Nephron progenitor cell (in vitro differentiated cells): ENCODE results near the gene DHRS3.

ENCODE experiments used
- DNase-seq: peaks from one replicate; pipeline ENCODE4 v3.0.0; 2021
- H3K27ac Mint-ChIP-seq: 2 replicates; pipeline ENCODE4 v1.8.0; 2021; ENCODE audit warnings: mild to moderate bottlenecking, moderate library complexity, mixed read lengths
- H3K27me3 Mint-ChIP-seq: 2 replicates; pipeline ENCODE4 v1.8.0; 2021; ENCODE audit warnings: mild to moderate bottlenecking, low read depth, mixed read lengths; ENCODE audit not compliant: poor library complexity
- H3K36me3 Mint-ChIP-seq: 2 replicates; pipeline ENCODE4 v1.8.0; 2021; ENCODE audit warnings: low read depth, mixed read lengths
- H3K4me1 Mint-ChIP-seq: 2 replicates; pipeline ENCODE4 v1.8.0; 2021; ENCODE audit warnings: mixed read lengths
- H3K4me3 Mint-ChIP-seq: 2 replicates; pipeline ENCODE4 v1.8.0; 2021; ENCODE audit warnings: mild to moderate bottlenecking, moderate library complexity, mixed read lengths
- H3K9me3 Mint-ChIP-seq: 2 replicates; pipeline ENCODE4 v1.8.0; 2021; ENCODE audit warnings: mild to moderate bottlenecking, moderate library complexity, mixed read lengths
- CTCF ChIP-seq: fragments of 200-600 bp; sonication (generic); IDR thresholded peaks from 2 replicates; pipeline ENCODE4 v1.5.0; 2021; ENCODE audit warnings: antibody characterized with exemption

Gene DHRS3

GRCh38 chr1:12543740-12544154 lies 74.3 kb downstream of the DHRS3 start:
- Mint-ChIP-seq H3K27me3 (peaks cover 12% of the 10 kb centered on the region), H3K9me3 (no peaks in the 10 kb centered on the region), H3K27ac (no peak overlapping the region), H3K36me3 (no peaks in the 10 kb centered on the region), H3K4me3 (no peak overlapping the region), H3K4me1 (peaks cover 78% of the 10 kb centered on the region)
- DNase-seq: no peak
- no peak for TF ChIP-seq CTCF

GRCh38 chr1:12542616-12543592 lies 75.1 kb downstream of the DHRS3 start:
- H3K27ac Mint-ChIP-seq: no peak overlapping the region
- H3K4me1 Mint-ChIP-seq: peaks cover 82% of the 10 kb centered on the region
- TF ChIP-seq CTCF: no peak
- H3K4me3 Mint-ChIP-seq: peak overlapping the region; percentile 39
- H3K27me3 Mint-ChIP-seq: peaks cover 12% of the 10 kb centered on the region
- DNase-seq: no peak
- no peaks in the 10 kb centered on the region for H3K36me3 Mint-ChIP-seq
- no peaks in the 10 kb centered on the region for H3K9me3 Mint-ChIP-seq

- peaks cover 6% of the 10 kb centered on the region for H3K9me3 Mint-ChIP-seq
- DNase-seq: no peak
- peaks cover 5% of the 10 kb centered on the region for H3K36me3 Mint-ChIP-seq
- H3K27ac Mint-ChIP-seq: peak overlapping the region; percentile 94
- H3K4me1 Mint-ChIP-seq: peaks cover 82% of the 10 kb centered on the region
- no peak for TF ChIP-seq CTCF
- peak overlapping the region; percentile 39 for H3K4me3 Mint-ChIP-seq
- peaks cover 17% of the 10 kb centered on the region for H3K27me3 Mint-ChIP-seq
Observed at GRCh38 chr1:12542138-12542465, 75.9 kb downstream of the DHRS3 start.

GRCh38 chr1:12541274-12542137 lies 76.5 kb downstream of the DHRS3 start:
- Mint-ChIP-seq H3K27ac (peak overlapping the region; percentile 94), H3K27me3 (peaks cover 21% of the 10 kb centered on the region), H3K4me3 (peak overlapping the region; percentile 39), H3K9me3 (peaks cover 12% of the 10 kb centered on the region), H3K36me3 (peaks cover 8% of the 10 kb centered on the region), H3K4me1 (peaks cover 77% of the 10 kb centered on the region)
- DNase-seq: peak; percentile 38
- no peak for TF ChIP-seq CTCF

GRCh38 chr1:12540580-12541273 lies 77.3 kb downstream of the DHRS3 start:
- no peak for DNase-seq
- H3K4me1 Mint-ChIP-seq: peaks cover 74% of the 10 kb centered on the region
- TF ChIP-seq CTCF: no peak
- peak overlapping the region; percentile 88 for H3K27ac Mint-ChIP-seq
- peak overlapping the region; percentile 35 for H3K4me3 Mint-ChIP-seq
- peaks cover 22% of the 10 kb centered on the region for H3K27me3 Mint-ChIP-seq
- peaks cover 19% of the 10 kb centered on the region for H3K9me3 Mint-ChIP-seq
- peaks cover 16% of the 10 kb centered on the region for H3K36me3 Mint-ChIP-seq
